T-helper 1 cell treated with Interleukin-12 subunit alpha and Interleukin-12 subunit beta and Interleukin-4 antibody, amounts not matched to agents 30 μg/mL and 1 μg/mL, for 36 hours (primary cell): ENCODE results near the gene LTBP1.

Source experiments
- H3K27ac Mint-ChIP-seq: one replicate; pipeline ENCODE4 v1.8.0; 2021; ENCODE audit warnings: mild to moderate bottlenecking, mixed read lengths
- H3K27me3 Mint-ChIP-seq: one replicate; pipeline ENCODE4 v1.8.0; 2021; ENCODE audit warnings: low read depth, mixed read lengths
- H3K36me3 Mint-ChIP-seq: one replicate; pipeline ENCODE4 v1.8.0; 2021; ENCODE audit warnings: low read depth, mixed read lengths
- H3K4me1 Mint-ChIP-seq: one replicate; pipeline ENCODE4 v1.8.0; 2021; ENCODE audit warnings: low read depth, mixed read lengths
- H3K4me3 Mint-ChIP-seq: one replicate; pipeline ENCODE4 v1.8.0; 2021; ENCODE audit warnings: mild to moderate bottlenecking, moderate library complexity, mixed read lengths
- H3K9me3 Mint-ChIP-seq: one replicate; pipeline ENCODE4 v1.8.0; 2021; ENCODE audit warnings: mixed read lengths

The LTBP1 gene

GRCh38 chr2:33022989-33023727 is 76.4 kb downstream of the LTBP1 start:
- Mint-ChIP-seq H3K4me3 (no peak overlapping the region), H3K4me1 (no peaks in the 10 kb centered on the region), H3K27me3 (peaks cover 32% of the 10 kb centered on the region), H3K9me3 (no peaks in the 10 kb centered on the region), H3K36me3 (no peaks in the 10 kb centered on the region), H3K27ac (no peak overlapping the region)

DNA sequence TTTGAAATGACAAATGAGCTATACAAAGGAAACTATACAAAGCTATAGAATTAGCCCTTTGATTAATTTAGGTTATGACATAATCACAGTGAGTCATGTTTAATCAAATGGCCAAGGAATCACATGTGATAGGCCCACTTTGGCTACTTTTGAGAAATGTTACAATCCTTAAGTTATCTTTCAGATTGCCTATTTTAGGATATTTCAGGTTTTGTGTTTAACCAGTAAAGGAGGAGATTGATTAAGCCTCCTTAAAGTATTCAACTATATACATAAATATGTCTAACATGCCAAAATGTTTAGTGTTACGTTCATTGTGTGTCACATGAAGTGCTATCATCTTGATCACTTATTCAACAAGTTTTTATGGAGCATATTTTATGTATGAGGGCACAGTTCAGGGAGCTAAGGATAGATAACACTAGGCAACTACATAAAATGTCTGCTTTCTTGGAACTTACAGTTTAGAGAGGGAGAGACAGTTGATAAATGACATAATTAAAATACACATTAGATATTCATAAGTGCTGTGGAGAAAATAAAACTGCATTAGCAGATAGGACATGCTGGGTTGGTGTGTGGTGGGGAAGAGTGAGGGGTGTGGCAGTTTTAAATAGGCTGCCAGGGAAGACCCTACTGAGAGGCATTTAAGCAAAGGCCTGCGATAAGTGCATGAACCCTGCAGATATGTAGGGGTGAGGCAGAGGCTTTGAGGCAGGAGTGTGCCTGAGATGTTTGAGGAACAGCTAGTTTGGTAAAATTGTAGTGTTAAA is 77.2 kb downstream of the LTBP1 start:
- Mint-ChIP-seq H3K4me1 (no peaks in the 10 kb centered on the region), H3K27me3 (peaks cover 32% of the 10 kb centered on the region), H3K27ac (no peak overlapping the region), H3K4me3 (no peak overlapping the region), H3K9me3 (no peaks in the 10 kb centered on the region), H3K36me3 (no peaks in the 10 kb centered on the region)

- H3K4me1 Mint-ChIP-seq, result no peaks in the 10 kb centered on the region
- H3K4me3 Mint-ChIP-seq, result no peak overlapping the region
- no peak overlapping the region for H3K27ac Mint-ChIP-seq
- H3K9me3 Mint-ChIP-seq, result no peaks in the 10 kb centered on the region
- no peaks in the 10 kb centered on the region for H3K36me3 Mint-ChIP-seq
- peaks cover 32% of the 10 kb centered on the region for H3K27me3 Mint-ChIP-seq
These were observed 78.0 kb downstream of the LTBP1 start for GRCh38 chr2:33024758-33025157.

GRCh38 chr2:33029459-33029858 is 82.7 kb downstream of the LTBP1 start:
- H3K27me3 Mint-ChIP-seq, result peaks cover 6% of the 10 kb centered on the region
- no peak overlapping the region for H3K4me3 Mint-ChIP-seq
- no peaks in the 10 kb centered on the region for H3K9me3 Mint-ChIP-seq
- no peaks in the 10 kb centered on the region for H3K36me3 Mint-ChIP-seq
- H3K4me1 Mint-ChIP-seq, result no peaks in the 10 kb centered on the region
- H3K27ac Mint-ChIP-seq, result no peak overlapping the region

DNA sequence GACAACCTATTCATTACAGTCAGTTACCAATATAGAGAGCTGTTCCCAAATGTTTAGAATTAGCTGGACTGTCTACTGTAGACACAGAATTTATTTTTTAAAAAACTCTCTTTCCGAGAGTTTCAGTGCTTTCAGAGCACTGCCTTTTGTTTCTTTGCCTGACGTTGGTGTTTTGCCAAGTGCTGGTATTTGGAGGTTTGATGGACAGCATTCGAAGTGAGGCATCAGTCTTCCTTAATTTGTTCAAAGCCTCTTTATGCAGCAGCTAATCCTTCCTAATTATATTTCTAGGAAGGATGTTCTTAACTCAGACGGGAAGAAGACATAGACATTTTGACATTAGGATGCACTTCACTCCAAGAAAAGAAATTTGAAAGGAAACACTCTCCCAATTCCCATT is 83.2 kb downstream of the LTBP1 start:
- Mint-ChIP-seq H3K9me3 (no peaks in the 10 kb centered on the region), H3K27ac (no peak overlapping the region), H3K27me3 (peaks cover 6% of the 10 kb centered on the region), H3K4me1 (no peaks in the 10 kb centered on the region), H3K36me3 (no peaks in the 10 kb centered on the region), H3K4me3 (no peak overlapping the region)

- peaks cover 6% of the 10 kb centered on the region for H3K27me3 Mint-ChIP-seq
- no peak overlapping the region for H3K27ac Mint-ChIP-seq
- H3K36me3 Mint-ChIP-seq, result no peaks in the 10 kb centered on the region
- H3K9me3 Mint-ChIP-seq, result no peaks in the 10 kb centered on the region
- no peaks in the 10 kb centered on the region for H3K4me1 Mint-ChIP-seq
- no peak overlapping the region for H3K4me3 Mint-ChIP-seq
These were observed 83.6 kb downstream of the LTBP1 start for GRCh38 chr2:33030326-33030725.

GRCh38 chr2:33032245-33032644 is 85.5 kb downstream of the LTBP1 start:
- no peaks in the 10 kb centered on the region for H3K9me3 Mint-ChIP-seq
- peaks cover 6% of the 10 kb centered on the region for H3K27me3 Mint-ChIP-seq
- no peak overlapping the region for H3K27ac Mint-ChIP-seq
- no peak overlapping the region for H3K4me3 Mint-ChIP-seq
- no peaks in the 10 kb centered on the region for H3K4me1 Mint-ChIP-seq
- no peaks in the 10 kb centered on the region for H3K36me3 Mint-ChIP-seq

GRCh38 chr2:33033606-33034081 is 86.9 kb downstream of the LTBP1 start:
- Mint-ChIP-seq H3K27me3 (peaks cover 6% of the 10 kb centered on the region), H3K36me3 (no peaks in the 10 kb centered on the region), H3K27ac (no peak overlapping the region), H3K9me3 (no peaks in the 10 kb centered on the region), H3K4me3 (no peak overlapping the region), H3K4me1 (no peaks in the 10 kb centered on the region)

GRCh38 chr2:33034784-33035183 is 88.0 kb downstream of the LTBP1 start:
- H3K36me3 Mint-ChIP-seq, result no peaks in the 10 kb centered on the region
- no peak overlapping the region for H3K27ac Mint-ChIP-seq
- H3K4me3 Mint-ChIP-seq, result no peak overlapping the region
- H3K4me1 Mint-ChIP-seq, result no peaks in the 10 kb centered on the region
- H3K9me3 Mint-ChIP-seq, result no peaks in the 10 kb centered on the region
- peaks cover 9% of the 10 kb centered on the region for H3K27me3 Mint-ChIP-seq

DNA sequence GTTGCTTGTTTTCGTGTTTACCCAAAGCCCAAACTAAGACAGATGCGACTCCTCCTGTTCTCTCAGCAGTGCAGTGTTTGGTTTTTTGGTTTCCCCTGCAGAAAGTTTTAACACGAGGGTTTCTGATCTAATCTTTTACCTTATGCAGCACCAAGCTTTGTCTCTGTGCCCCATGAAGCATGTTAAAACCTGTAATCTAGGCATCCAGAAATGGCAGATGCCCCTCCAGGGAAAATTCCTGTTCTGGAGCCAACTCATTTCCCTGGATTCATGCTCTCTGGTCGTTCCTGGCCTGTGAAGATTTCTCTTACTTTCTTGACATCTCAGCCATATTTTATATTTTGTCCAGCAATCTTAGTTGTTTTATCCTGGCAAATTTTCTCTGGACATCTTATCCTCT is 91.5 kb downstream of the LTBP1 start:
- Mint-ChIP-seq H3K27ac (no peak overlapping the region), H3K36me3 (no peaks in the 10 kb centered on the region), H3K4me3 (no peak overlapping the region)

GRCh38 chr2:33038799-33039198 is 92.0 kb downstream of the LTBP1 start:
- no peak overlapping the region for H3K4me3 Mint-ChIP-seq
- no peaks in the 10 kb centered on the region for H3K9me3 Mint-ChIP-seq
- H3K36me3 Mint-ChIP-seq, result no peaks in the 10 kb centered on the region
- no peak overlapping the region for H3K27ac Mint-ChIP-seq
- H3K27me3 Mint-ChIP-seq, result peaks cover 3% of the 10 kb centered on the region
- H3K4me1 Mint-ChIP-seq, result no peaks in the 10 kb centered on the region

More for the DNA sequence above, 91.5 kb downstream of the LTBP1 start:
- H3K4me1 Mint-ChIP-seq, result no peaks in the 10 kb centered on the region
- H3K27me3 Mint-ChIP-seq, result peaks cover 3% of the 10 kb centered on the region
- no peaks in the 10 kb centered on the region for H3K9me3 Mint-ChIP-seq

- Mint-ChIP-seq H3K4me3 (no peak overlapping the region), H3K27me3 (peaks cover 3% of the 10 kb centered on the region), H3K27ac (no peak overlapping the region), H3K4me1 (no peaks in the 10 kb centered on the region), H3K36me3 (no peaks in the 10 kb centered on the region), H3K9me3 (no peaks in the 10 kb centered on the region)
These were observed 93.8 kb downstream of the LTBP1 start for GRCh38 chr2:33040541-33040940.

DNA sequence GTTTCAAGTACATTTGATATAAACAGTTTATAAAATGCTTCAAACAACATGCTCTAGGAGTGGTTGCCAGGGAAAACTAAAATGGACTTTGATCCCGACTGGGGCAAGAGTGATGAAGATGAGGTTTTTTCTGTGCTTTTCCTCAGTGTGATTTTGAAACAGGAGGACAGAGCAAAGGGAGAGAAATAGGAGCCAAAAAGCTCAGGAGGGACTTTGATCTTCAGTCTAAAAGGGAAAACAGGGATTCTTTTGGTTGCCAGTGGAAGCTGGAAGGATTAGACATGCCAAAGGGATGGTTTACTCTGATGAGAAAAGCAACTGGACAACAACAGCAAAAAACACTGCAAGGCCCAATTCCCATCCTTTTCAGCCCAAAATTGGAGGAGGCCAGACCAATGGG is 95.5 kb downstream of the LTBP1 start:
- Mint-ChIP-seq H3K9me3 (no peaks in the 10 kb centered on the region), H3K36me3 (no peaks in the 10 kb centered on the region), H3K4me3 (no peak overlapping the region), H3K27ac (no peak overlapping the region), H3K4me1 (no peaks in the 10 kb centered on the region), H3K27me3 (peaks cover 3% of the 10 kb centered on the region)

DNA sequence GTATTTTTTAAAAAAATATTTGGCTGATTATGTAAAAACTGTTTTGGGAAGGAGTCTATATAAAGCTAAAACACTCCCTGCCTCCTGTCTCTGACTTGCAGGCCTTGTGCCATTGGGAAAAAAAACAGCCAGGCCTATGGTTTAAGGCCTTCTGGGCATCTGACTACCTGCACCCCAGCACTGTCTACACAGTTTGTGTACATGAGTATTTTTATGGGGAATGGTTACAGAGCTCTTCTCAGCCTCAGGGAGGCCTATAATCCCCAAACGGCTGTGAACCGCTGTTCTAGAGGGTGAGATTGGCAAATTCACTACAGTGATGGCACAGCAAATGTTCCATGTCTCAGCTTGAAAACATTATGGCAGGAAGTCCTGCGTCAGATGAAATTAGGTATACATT is 96.1 kb downstream of the LTBP1 start:
- H3K9me3 Mint-ChIP-seq, result no peaks in the 10 kb centered on the region
- H3K4me3 Mint-ChIP-seq, result no peak overlapping the region
- H3K27me3 Mint-ChIP-seq, result peaks cover 3% of the 10 kb centered on the region
- H3K4me1 Mint-ChIP-seq, result no peaks in the 10 kb centered on the region
- no peaks in the 10 kb centered on the region for H3K36me3 Mint-ChIP-seq
- H3K27ac Mint-ChIP-seq, result no peak overlapping the region

- H3K4me1 Mint-ChIP-seq, result no peaks in the 10 kb centered on the region
- no peaks in the 10 kb centered on the region for H3K36me3 Mint-ChIP-seq
- H3K27ac Mint-ChIP-seq, result no peak overlapping the region
- no peaks in the 10 kb centered on the region for H3K9me3 Mint-ChIP-seq
- no peak overlapping the region for H3K4me3 Mint-ChIP-seq
- H3K27me3 Mint-ChIP-seq, result no peaks in the 10 kb centered on the region
These were observed 101.2 kb downstream of the LTBP1 start for GRCh38 chr2:33047939-33048338.
